ENCODE data around the gene CGB8.
A peak's percentile ranks its signal among the peaks of the same experiment; 100 is the strongest.
"Not testable (repeated sequence)": the region's sequence is repeated elsewhere in the genome, so short reads cannot be mapped to it uniquely, and the experiment has no call there.

The CGB8 gene

GRCh38 chr19:49056101-49056901 lies 7.4 kb upstream of the CGB8 start:
- Histone ChIP-seq H3K27me3 (peaks cover 0 to 29% of the 10 kb centered on the region in 2 donors), H3K27ac (no peak overlapping the region), H3K4me3 (peak overlapping the region; percentile 48 to 64), H3K9me3 (no peaks in the 10 kb centered on the region), H3K4me1 (peaks cover 0 to 28% (median 20%) of the 10 kb centered on the region in 4 donors), H3K36me3 (no peaks in the 10 kb centered on the region)
- peak; percentile 49 to 76 for DNase-seq
- intact Hi-C loops (cut with DNase I; ENCODE audit: low total_unique reads) = no loop called here
- TF ChIP-seq, protein P1, sequence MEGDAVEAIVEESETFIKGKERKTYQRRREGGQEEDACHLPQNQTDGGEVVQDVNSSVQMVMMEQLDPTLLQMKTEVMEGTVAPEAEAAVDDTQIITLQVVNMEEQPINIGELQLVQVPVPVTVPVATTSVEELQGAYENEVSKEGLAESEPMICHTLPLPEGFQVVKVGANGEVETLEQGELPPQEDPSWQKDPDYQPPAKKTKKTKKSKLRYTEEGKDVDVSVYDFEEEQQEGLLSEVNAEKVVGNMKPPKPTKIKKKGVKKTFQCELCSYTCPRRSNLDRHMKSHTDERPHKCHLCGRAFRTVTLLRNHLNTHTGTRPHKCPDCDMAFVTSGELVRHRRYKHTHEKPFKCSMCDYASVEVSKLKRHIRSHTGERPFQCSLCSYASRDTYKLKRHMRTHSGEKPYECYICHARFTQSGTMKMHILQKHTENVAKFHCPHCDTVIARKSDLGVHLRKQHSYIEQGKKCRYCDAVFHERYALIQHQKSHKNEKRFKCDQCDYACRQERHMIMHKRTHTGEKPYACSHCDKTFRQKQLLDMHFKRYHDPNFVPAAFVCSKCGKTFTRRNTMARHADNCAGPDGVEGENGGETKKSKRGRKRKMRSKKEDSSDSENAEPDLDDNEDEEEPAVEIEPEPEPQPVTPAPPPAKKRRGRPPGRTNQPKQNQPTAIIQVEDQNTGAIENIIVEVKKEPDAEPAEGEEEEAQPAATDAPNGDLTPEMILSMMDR (IDR thresholded peaks at IDR 0.05) = peak in 1 of 2 experiments; percentile 25

DNA sequence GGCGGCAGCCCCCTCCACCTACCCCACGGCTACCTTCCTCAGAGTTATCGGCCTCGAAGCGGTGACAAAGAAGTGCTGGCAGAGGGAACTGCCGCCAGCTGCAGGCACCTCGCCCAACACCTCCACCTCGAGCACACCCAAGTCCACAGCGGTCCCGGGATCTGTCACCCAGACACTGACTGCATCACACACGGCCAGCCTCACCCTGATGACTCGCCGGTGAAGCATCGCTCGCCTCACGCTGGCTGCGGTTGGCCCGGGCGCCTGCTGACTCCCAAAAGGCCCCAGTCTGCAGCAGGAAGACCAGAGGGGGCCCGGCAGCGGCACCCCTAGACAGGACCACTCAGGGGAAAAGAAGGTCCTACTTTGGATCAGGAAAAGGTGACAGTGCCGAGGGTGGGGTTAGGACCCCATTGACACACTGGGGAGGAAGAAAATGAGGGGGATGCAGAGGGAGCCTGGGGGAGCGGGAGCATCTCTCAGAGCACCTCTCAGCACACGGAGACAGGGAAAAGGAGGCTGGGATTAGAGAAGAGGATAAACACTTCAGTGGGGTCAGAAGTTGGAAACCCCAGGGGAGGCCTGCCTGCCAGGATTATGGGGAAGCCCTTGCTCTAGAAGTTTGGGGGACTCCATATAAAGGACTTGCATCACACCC lies 1.6 kb upstream of the CGB8 start:
- H3K27me3 ChIP-seq; H3K4me1 ChIP-seq; H3K9me3 ChIP-seq; H3K36me3 ChIP-seq; H3K27ac ChIP-seq; intact Hi-C loops (cut with DNase I; ENCODE audit: low total_unique reads); DNase-seq; H3K4me3 ChIP-seq: not testable (repeated sequence)

GRCh38 chr19:49049834-49050233 lies 923 bp upstream of the CGB8 start:
- H3K9me3 ChIP-seq; DNase-seq; intact Hi-C loops (cut with DNase I; ENCODE audit: low total_unique reads); H3K4me3 ChIP-seq; H3K4me1 ChIP-seq; H3K27me3 ChIP-seq; H3K27ac ChIP-seq; H3K36me3 ChIP-seq: not testable (repeated sequence)

- H3K9me3 ChIP-seq; DNase-seq; H3K4me1 ChIP-seq; H3K36me3 ChIP-seq; H3K27me3 ChIP-seq; intact Hi-C loops (cut with DNase I; ENCODE audit: low total_unique reads); H3K27ac ChIP-seq; H3K4me3 ChIP-seq: not testable (repeated sequence)
Observed at GRCh38 chr19:49043548-49043947, 5.4 kb downstream of the CGB8 start, which contains the start of gene CGB5. Gene CGB5, plus strand, starts transcription at chr19:49043848. Its CDS starts 362 bp downstream, at chr19:49044210.

DNA sequence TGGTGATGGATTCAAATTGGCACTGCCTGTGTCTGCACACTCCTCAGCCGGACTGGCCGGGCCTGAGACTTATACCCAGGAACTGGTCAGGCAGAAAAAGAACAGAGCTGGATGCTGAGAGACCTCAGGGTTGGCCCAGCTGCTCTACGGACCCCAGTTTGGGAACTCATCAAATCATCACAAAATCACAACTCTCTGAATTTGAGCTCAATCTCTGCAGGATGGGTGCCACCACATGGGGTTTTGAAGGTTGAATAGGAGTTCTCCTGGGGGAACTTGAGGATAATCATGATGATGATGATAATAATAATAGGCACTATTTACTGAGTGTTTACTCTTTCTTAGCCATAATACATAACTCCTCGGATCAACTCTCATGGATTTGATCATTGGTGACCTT lies 6.2 kb downstream of the CGB8 start:
- DNase-seq; intact Hi-C loops (cut with DNase I; ENCODE audit: low total_unique reads); H3K27ac ChIP-seq; H3K36me3 ChIP-seq; H3K27me3 ChIP-seq; H3K4me1 ChIP-seq; H3K4me3 ChIP-seq; H3K9me3 ChIP-seq: not testable (repeated sequence)

GRCh38 chr19:49042177-49042576 lies 6.7 kb downstream of the CGB8 start:
- no peak for DNase-seq
- Histone ChIP-seq H3K27ac (no peak overlapping the region), H3K27me3 (peaks cover 0 to 7% of the 10 kb centered on the region in 2 donors), H3K4me3 (no peak overlapping the region), H3K9me3 (no peaks in the 10 kb centered on the region), H3K4me1 (no peaks in the 10 kb centered on the region), H3K36me3 (no peaks in the 10 kb centered on the region)
- TF ChIP-seq, protein P1 (IDR thresholded peaks at IDR 0.05) = no peak
- intact Hi-C loops (cut with DNase I; ENCODE audit: low total_unique reads) = no loop called here

DNA sequence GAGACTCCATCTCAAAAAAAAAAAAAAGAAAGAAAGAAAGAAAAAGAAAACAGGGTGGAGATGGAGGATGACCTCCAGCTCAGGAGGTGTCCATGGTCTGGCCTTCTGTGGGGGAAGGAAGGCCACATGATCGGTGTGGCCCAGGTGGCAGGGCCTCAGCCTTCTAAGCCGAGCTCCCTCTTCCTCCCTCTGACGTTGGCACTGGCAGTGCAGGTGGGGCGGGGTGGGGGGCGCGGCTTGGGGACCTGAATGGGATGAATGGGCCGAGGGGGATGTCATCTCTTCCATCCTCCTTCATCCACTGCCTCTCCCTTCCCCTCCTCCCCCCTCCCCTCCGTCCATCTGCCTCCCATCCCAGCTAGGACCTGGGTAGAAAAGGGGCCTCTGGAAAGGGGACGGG lies 9.2 kb downstream of the CGB8 start:
- H3K4me3 ChIP-seq; H3K9me3 ChIP-seq; H3K36me3 ChIP-seq; DNase-seq; H3K27me3 ChIP-seq; H3K27ac ChIP-seq; intact Hi-C loops (cut with DNase I; ENCODE audit: low total_unique reads); H3K4me1 ChIP-seq: not testable (repeated sequence)

DNA sequence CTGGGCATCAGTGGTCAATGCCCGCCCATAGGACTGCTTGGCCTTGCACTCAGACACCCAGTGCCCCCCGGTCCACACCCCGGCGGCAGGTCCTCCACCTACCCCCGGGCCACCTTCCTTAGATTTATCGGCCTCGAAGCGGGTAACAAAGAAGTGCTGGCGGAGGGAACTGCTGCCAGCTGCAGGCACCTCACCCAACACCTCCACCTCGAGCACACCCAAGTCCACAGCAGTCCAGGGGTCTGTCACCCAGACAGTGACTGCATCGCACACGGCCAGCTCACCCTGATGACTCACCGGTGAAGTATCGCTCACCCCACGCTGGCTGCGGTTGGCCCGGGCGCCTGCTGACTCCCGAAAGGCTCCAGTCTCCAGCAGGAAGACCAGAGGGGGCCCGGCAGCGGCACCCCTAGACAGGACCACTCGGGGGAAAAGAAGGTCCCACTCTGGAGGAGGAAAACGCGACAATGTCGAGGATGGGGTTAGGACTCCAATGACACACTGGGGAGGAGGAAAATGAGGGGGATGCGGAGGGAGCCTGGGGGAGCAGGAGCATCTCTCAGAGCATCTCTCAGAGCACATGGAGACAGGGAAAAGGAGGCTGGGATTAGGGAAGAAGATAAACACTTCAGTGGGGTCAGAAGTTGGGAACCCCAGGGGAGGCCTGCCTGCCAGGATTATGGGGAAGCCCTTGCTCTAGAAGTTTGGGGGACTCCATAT lies 10.2 kb downstream of the CGB8 start:
- H3K27ac ChIP-seq; DNase-seq; H3K4me3 ChIP-seq; H3K4me1 ChIP-seq; H3K27me3 ChIP-seq; intact Hi-C loops (cut with DNase I; ENCODE audit: low total_unique reads); H3K36me3 ChIP-seq; H3K9me3 ChIP-seq: not testable (repeated sequence)

- H3K4me1 ChIP-seq; intact Hi-C loops (cut with DNase I; ENCODE audit: low total_unique reads); DNase-seq; H3K27me3 ChIP-seq; H3K4me3 ChIP-seq; H3K27ac ChIP-seq; H3K36me3 ChIP-seq; H3K9me3 ChIP-seq: not testable (repeated sequence)
Observed at GRCh38 chr19:49038111-49038510, 10.8 kb downstream of the CGB8 start.

DNA sequence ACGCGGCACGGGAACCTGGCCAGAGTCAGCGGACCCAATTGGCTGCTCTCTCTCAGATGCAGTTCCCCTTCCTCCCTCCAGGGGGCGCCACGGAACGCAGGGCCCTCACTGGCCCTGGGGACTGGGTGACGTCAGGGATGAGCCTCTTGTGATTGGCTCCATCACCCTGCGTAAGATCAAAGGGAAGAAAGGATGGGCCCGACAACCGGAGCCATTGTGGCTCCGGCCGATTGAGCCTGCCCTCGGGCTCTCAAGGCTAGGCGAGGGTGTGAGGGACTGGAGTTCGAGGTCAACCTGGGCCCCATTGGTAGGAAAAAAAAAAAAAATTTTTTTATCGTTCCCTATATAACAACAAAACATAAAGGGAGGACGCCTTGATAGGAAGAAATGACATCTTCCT lies 12.1 kb downstream of the CGB8 start, which contains the start of gene CGB1:
TSS of gene CGB1 (minus strand) at position 81 of the 400 bp plus-strand sequence. CDS start 184 bp downstream, outside the sequence.
- H3K27me3 ChIP-seq; H3K4me3 ChIP-seq; H3K4me1 ChIP-seq; H3K36me3 ChIP-seq; H3K27ac ChIP-seq; DNase-seq; intact Hi-C loops (cut with DNase I; ENCODE audit: low total_unique reads); H3K9me3 ChIP-seq: not testable (repeated sequence)

GRCh38 chr19:49031642-49032301 lies 17.1 kb downstream of the CGB8 start, which contains the start of gene CGB2:
Gene CGB2, plus strand, starts transcription at chr19:49031890. Its CDS starts 206 bp downstream, at chr19:49032096.
- intact Hi-C loops (cut with DNase I; ENCODE audit: low total_unique reads) = not testable (repeated sequence)

More at GRCh38 chr19:49031642-49032301, 17.1 kb downstream of the CGB8 start, which contains the start of gene CGB2:
- H3K27me3 ChIP-seq, H3K36me3 ChIP-seq, H3K9me3 ChIP-seq, H3K4me3 ChIP-seq, H3K4me1 ChIP-seq, DNase-seq, H3K27ac ChIP-seq: not testable (repeated sequence)
